OCI-LY7 (cell line): ENCODE data around the gene IRX1. TPM values are rescaled to one million over a fixed set of nuclear protein-coding genes. Genes with fewer than 3 reads are reported as not detected.

ENCODE experiments used
- BruUV-seq: library from RNA; stranded (reverse); fragments of 400-500 nt; replicated peaks from 2 replicates; lab custom pipeline; 2021; lab: Mats Ljungman, UMichigan
- CTCF ChIA-PET: fragments of 300-600 bp; sonication (Branson Sonifier 250); formaldehyde crosslinking; loops from one replicate; lab custom pipeline; 2022; ENCODE audit warnings: antibody characterized with exemption; ENCODE audit not compliant: unreplicated experiment; lab: Charles Lee
- POLR2A ChIA-PET: fragments of 300-600 bp; sonication (Branson Sonifier 250); formaldehyde crosslinking; loops from one replicate; lab custom pipeline; 2022; ENCODE audit warnings: antibody characterized with exemption; lab: Charles Lee
- DNase-seq: peaks from one replicate; pipeline ENCODE4 v3.0.0-alpha.2; 2015; ENCODE audit warnings: low spot score
- H2AFZ ChIP-seq: fragments of 200-600 bp; sonication (generic), shearing (Covaris generic); 2 replicates; pipeline ENCODE4 v1.6.1; 2014; ENCODE audit warnings: mild to moderate bottlenecking, antibody characterized with exemption, low read length, moderate library complexity
- H3K27ac ChIP-seq: fragments of 200-600 bp; sonication (generic); 2 replicates; pipeline ENCODE4 v1.5.1; 2014; ENCODE audit warnings: mixed run types, low read depth, mild to moderate bottlenecking, moderate library complexity, low read length, inconsistent platforms; ENCODE audit not compliant: poor library complexity, severe bottlenecking
- H3K36me3 ChIP-seq: fragments of 200-600 bp; sonication (generic); 2 replicates; pipeline ENCODE4 v1.6.1; 2014; ENCODE audit warnings: mild to moderate bottlenecking, antibody characterized with exemption, low read length, moderate library complexity, mixed read lengths; ENCODE audit not compliant: insufficient read depth
- H3K4me1 ChIP-seq: fragments of 200-600 bp; sonication (generic); 2 replicates; pipeline ENCODE4 v1.5.1; 2014; ENCODE audit warnings: mild to moderate bottlenecking, low read length; ENCODE audit not compliant: insufficient read depth, poor library complexity, severe bottlenecking
- H3K4me2 ChIP-seq: fragments of 200-600 bp; sonication (generic); 2 replicates; pipeline ENCODE4 v1.6.1; 2014; ENCODE audit warnings: mild to moderate bottlenecking, low read length
- H3K4me3 ChIP-seq: fragments of 200-600 bp; sonication (generic); 2 replicates; pipeline ENCODE4 v1.5.1; 2014; ENCODE audit warnings: mild to moderate bottlenecking, low read depth, low read length; ENCODE audit not compliant: poor library complexity, severe bottlenecking
- H3K79me2 ChIP-seq: fragments of 200-600 bp; sonication (generic); 2 replicates; pipeline ENCODE4 v1.6.1; 2016; ENCODE audit warnings: low read depth, mild to moderate bottlenecking, low read length, moderate library complexity, mixed read lengths; ENCODE audit not compliant: insufficient read depth
- H3K9me2 ChIP-seq: fragments of 200-600 bp; sonication (generic); 2 replicates; pipeline ENCODE4 v1.6.1; 2016; ENCODE audit warnings: mild to moderate bottlenecking, low read length, mixed read lengths; ENCODE audit not compliant: insufficient read depth
- H3K9me3 ChIP-seq: fragments of 200-600 bp; sonication (generic); 2 replicates; pipeline ENCODE4 v1.6.1; 2014; ENCODE audit warnings: mild to moderate bottlenecking, mixed run types, low read length, mixed read lengths
- H4K20me1 ChIP-seq: fragments of 200-600 bp; sonication (generic); 2 replicates; pipeline ENCODE4 v1.6.1; 2014; ENCODE audit warnings: mild to moderate bottlenecking, antibody characterized with exemption, low read length, moderate library complexity, mixed read lengths; ENCODE audit not compliant: insufficient read depth
- EZH2phosphoT487 ChIP-seq: fragments of 200-600 bp; sonication (generic); IDR thresholded peaks from 2 replicates; pipeline ENCODE4 v1.6.1; 2018; ENCODE audit warnings: low read depth, borderline replicate concordance, mild to moderate bottlenecking, mixed run types, antibody characterized with exemption, low read length, moderate library complexity, mixed read lengths
- intact Hi-C: fragments of 100-400 bp; cut with micrococcal nuclease; formaldehyde crosslinking; loops from one replicate; pipeline ENCODE4 v1.10.0; 2022; ENCODE audit not compliant: unreplicated experiment
- total RNA-seq, 2 experiments: library from RNA; depleted of rRNA in 1 of 2; stranded (reverse); fragments of >200 nt in 1 of 2; shearing (Covaris generic) in 1 of 2; gene quantifications; 2 replicates each; pipeline ENCODE4 v1.2.3, GENCODE V29; 2014 to 2022
- TF ChIP-seq, protein P1 (sequence below): fragments of 200-600 bp; sonication (generic); conservative IDR thresholded peaks from 2 replicates; pipeline ENCODE4 v1.5.1; 2014; ENCODE audit warnings: mild to moderate bottlenecking, antibody characterized with exemption, low read length, moderate library complexity, mixed read lengths

Gene IRX1
- total RNA-seq, 2 experiments from 2014 or later: not detected

DNA sequence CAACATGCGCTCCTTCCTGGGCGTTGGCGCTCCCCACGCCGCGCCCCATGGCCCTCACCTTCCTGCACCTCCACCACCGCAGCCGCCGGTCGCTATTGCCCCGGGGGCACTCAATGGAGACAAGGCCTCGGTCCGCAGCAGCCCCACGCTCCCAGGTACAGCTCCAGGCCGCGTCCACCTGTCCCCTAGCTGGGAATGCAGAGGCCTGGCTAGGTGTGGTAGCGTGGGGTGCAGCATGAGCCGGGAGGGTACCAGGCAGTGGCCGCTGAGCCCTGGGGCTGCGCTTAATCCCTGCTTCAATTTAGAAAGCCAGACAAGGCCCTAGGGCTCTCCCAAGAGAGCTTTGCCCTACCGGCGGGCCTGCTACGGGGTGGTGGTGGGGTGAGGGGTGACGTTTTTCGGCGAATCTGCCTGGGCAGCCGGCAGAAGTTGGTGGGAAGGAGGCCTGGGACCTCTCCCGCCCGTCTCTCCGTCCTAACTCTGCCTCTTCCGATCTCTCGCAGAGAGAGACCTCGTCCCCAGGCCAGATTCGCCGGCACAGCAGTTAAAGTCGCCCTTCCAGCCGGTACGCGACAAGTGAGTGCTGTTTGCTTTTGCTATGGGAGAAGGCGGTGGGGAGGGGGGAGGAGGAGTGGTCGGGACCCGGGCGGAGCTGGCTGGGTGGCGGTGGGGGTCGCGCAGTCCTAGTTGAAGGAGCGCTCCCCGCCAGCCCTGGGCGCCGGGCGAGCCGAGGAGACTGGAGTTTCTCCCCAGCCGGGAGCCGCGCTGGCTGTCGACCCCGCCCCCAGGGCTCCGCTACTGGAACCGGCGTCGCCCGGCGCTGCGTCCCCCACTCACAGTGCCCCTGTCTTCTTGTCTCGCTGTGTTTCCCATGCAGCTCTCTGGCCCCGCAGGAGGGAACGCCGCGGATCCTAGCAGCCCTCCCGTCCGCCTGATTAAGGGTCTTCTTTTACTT lies 4.8 kb downstream of the IRX1 start:
- BruUV-seq: no TSS peak
- intact Hi-C loops: no loop called here
- POLR2A ChIA-PET: no interaction called here
- Histone ChIP-seq H4K20me1 (no peaks in the 10 kb centered on the region), H3K9me2 (no peaks in the 10 kb centered on the region), H3K4me3 (no peak overlapping the region), H3K36me3 (no peaks in the 10 kb centered on the region), H3K4me1 (no peaks in the 10 kb centered on the region), H3K27ac (no peak overlapping the region), H3K79me2 (no peaks in the 10 kb centered on the region), H3K4me2 (no peak overlapping the region), H3K9me3 (no peaks in the 10 kb centered on the region), H2AFZ (no peak overlapping the region)
- TF ChIP-seq, protein P1, sequence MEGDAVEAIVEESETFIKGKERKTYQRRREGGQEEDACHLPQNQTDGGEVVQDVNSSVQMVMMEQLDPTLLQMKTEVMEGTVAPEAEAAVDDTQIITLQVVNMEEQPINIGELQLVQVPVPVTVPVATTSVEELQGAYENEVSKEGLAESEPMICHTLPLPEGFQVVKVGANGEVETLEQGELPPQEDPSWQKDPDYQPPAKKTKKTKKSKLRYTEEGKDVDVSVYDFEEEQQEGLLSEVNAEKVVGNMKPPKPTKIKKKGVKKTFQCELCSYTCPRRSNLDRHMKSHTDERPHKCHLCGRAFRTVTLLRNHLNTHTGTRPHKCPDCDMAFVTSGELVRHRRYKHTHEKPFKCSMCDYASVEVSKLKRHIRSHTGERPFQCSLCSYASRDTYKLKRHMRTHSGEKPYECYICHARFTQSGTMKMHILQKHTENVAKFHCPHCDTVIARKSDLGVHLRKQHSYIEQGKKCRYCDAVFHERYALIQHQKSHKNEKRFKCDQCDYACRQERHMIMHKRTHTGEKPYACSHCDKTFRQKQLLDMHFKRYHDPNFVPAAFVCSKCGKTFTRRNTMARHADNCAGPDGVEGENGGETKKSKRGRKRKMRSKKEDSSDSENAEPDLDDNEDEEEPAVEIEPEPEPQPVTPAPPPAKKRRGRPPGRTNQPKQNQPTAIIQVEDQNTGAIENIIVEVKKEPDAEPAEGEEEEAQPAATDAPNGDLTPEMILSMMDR: no peak
- TF ChIP-seq EZH2phosphoT487: no peak
- CTCF ChIA-PET: no interaction called here
- no peak for DNase-seq

DNA sequence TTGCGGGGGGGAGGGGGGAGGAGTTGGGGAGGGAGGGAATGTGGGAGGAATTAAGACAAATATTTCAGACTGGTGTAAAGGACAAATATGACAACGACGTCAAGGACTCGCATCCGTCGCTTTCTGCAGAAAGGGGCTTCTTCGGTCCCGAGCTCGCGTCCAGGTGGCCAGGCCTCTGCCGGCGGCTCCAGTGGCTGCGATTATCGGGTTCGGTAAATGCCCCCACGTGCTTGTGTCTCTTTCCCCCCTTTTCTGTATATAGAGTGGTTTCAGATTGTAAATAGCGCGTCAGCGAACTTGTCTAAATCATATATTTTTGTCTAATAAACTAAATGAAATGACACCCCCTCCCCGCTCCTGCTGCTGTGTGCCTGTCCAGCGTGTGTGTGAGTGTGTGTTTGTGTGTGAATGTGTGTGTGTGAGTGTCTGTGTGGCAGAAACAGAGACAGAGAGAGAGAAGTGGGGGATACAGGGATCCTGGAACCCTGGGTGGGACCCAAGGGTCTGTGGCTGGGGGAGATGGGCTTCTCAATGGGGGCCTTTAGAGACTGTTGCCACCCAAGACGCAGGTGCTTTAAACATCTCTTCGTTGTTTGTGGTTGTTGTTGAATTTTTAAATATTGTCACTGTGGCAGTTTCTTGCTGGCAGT lies 5.6 kb downstream of the IRX1 start:
- Histone ChIP-seq H2AFZ (no peak overlapping the region), H3K4me3 (no peak overlapping the region), H3K4me1 (no peaks in the 10 kb centered on the region), H4K20me1 (no peaks in the 10 kb centered on the region), H3K36me3 (no peaks in the 10 kb centered on the region), H3K9me2 (no peaks in the 10 kb centered on the region), H3K79me2 (no peaks in the 10 kb centered on the region), H3K27ac (no peak overlapping the region), H3K9me3 (no peaks in the 10 kb centered on the region), H3K4me2 (no peak overlapping the region)
- TF ChIP-seq, protein P1: no peak
- no peak for TF ChIP-seq EZH2phosphoT487
- intact Hi-C loops: no loop called here
- ChIA-PET POLR2A (no interaction called here), CTCF (no interaction called here)
- DNase-seq: no peak
- BruUV-seq: no TSS peak
